WTC11 (cell line): ENCODE results near the gene NOS3. TPM values are rescaled to one million over a fixed set of nuclear protein-coding genes. Genes with fewer than 3 reads are reported as not detected.

Experiments
- ATAC-seq: fragments of 200-7000 bp; cut with Tn5 transposase; 2 replicates; pipeline ENCODE4 v1.10.0; 2021; ENCODE audit warnings: mild to moderate bottlenecking, moderate library complexity
- CTCF ChIA-PET: fragments of 300-600 bp; sonication (Branson Sonifier 250); formaldehyde crosslinking; loops from one replicate; lab custom pipeline; 2021; ENCODE audit warnings: antibody characterized with exemption; lab: Charles Lee
- POLR2A ChIA-PET: fragments of 350-600 bp; sonication (Branson Sonifier 250); formaldehyde crosslinking; loops from one replicate; lab custom pipeline; 2021; ENCODE audit warnings: antibody characterized with exemption; lab: Charles Lee
- DNase-seq: peaks from one replicate; pipeline ENCODE4 v3.0.0; 2021; ENCODE audit warnings: low spot score
- H3K27ac Mint-ChIP-seq: 2 replicates; pipeline ENCODE4 v1.8.0; 2021; ENCODE audit warnings: mixed read lengths
- H3K27me3 Mint-ChIP-seq: 2 replicates; pipeline ENCODE4 v1.8.0; 2021; ENCODE audit warnings: low read depth, mild to moderate bottlenecking, moderate library complexity, mixed read lengths
- H3K36me3 Mint-ChIP-seq: 2 replicates; pipeline ENCODE4 v1.8.0; 2021; ENCODE audit warnings: mixed read lengths
- H3K4me1 Mint-ChIP-seq: 2 replicates; pipeline ENCODE4 v1.8.0; 2022; ENCODE audit warnings: mixed read lengths
- H3K4me3 Mint-ChIP-seq: 2 replicates; pipeline ENCODE4 v1.8.0; 2021; ENCODE audit warnings: mild to moderate bottlenecking, moderate library complexity, mixed read lengths
- H3K9me3 Mint-ChIP-seq: 2 replicates; pipeline ENCODE4 v1.8.0; 2021; ENCODE audit warnings: mixed read lengths
- CREB1 ChIP-seq: sonication (generic); formaldehyde crosslinking; IDR thresholded peaks from 2 replicates; pipeline ENCODE4 v1.8.0; 2023; ENCODE audit warnings: mild to moderate bottlenecking, missing genetic modification reagents
- ELF4 ChIP-seq: sonication (generic); formaldehyde crosslinking; IDR thresholded peaks from 2 replicates; pipeline ENCODE4 v1.8.1; 2022; ENCODE audit warnings: low read depth, mild to moderate bottlenecking, moderate library complexity, missing genetic modification reagents
- GABPB1 ChIP-seq: sonication (generic); formaldehyde crosslinking; IDR thresholded peaks from 2 replicates; pipeline ENCODE4 v1.8.1; 2023; ENCODE audit warnings: mild to moderate bottlenecking, missing genetic modification reagents
- GRHL2 ChIP-seq: fragments of 250-450 bp; sonication (Bioruptor Pico); IDR thresholded peaks from 2 replicates; pipeline ENCODE4 v1.8.0; 2022; ENCODE audit warnings: mild to moderate bottlenecking, moderate library complexity; ENCODE audit not compliant: insufficient replicate concordance, severe bottlenecking
- MYBL2 ChIP-seq: sonication (generic); formaldehyde crosslinking; IDR thresholded peaks from 2 replicates; pipeline ENCODE4 v1.8.1; 2023; ENCODE audit warnings: mild to moderate bottlenecking, moderate library complexity, missing genetic modification reagents
- NFATC4 ChIP-seq: fragments of 250-450 bp; sonication (Bioruptor Pico); IDR thresholded peaks from 2 replicates; pipeline ENCODE4 v1.9.0; 2021; ENCODE audit warnings: mild to moderate bottlenecking
- NFE2L1 ChIP-seq: sonication (generic); formaldehyde crosslinking; IDR thresholded peaks from 2 replicates; pipeline ENCODE4 v1.8.1; 2023; ENCODE audit warnings: missing genetic modification reagents
- SMAD3 ChIP-seq: sonication (generic); formaldehyde crosslinking; IDR thresholded peaks from 2 replicates; pipeline ENCODE4 v1.8.0; 2022; ENCODE audit warnings: missing genetic modification reagents, mild to moderate bottlenecking, borderline replicate concordance
- SMAD4 ChIP-seq: sonication (generic); formaldehyde crosslinking; IDR thresholded peaks from 2 replicates; pipeline ENCODE4 v1.8.0; 2022; ENCODE audit warnings: mild to moderate bottlenecking, missing genetic modification reagents
- SOX15 ChIP-seq: fragments of 250-450 bp; sonication (Bioruptor Pico); IDR thresholded peaks from 2 replicates; pipeline ENCODE4 v1.9.0; 2021; ENCODE audit warnings: mild to moderate bottlenecking
- total RNA-seq: library from RNA; stranded (reverse); gene quantifications from 3 replicates; pipeline ENCODE4 v1.2.3, GENCODE V29; 2021
- TF ChIP-seq, protein P1 (sequence below): fragments of 250-450 bp; sonication (Bioruptor Pico); IDR thresholded peaks from 2 replicates; pipeline ENCODE4 v1.9.0; 2021; ENCODE audit warnings: moderate library complexity, mild to moderate bottlenecking, inconsistent platforms, borderline replicate concordance
- TF ChIP-seq, protein P2 (sequence below): fragments of 200-600 bp; IDR thresholded peaks from 2 replicates; pipeline ENCODE4 v1.8.0; 2022; ENCODE audit warnings: antibody characterized with exemption
- TF ChIP-seq, protein P3 (sequence below): sonication (generic); formaldehyde crosslinking; IDR thresholded peaks from 2 replicates; pipeline ENCODE4 v1.8.1; 2022; ENCODE audit warnings: mild to moderate bottlenecking, moderate library complexity, missing genetic modification reagents
- TF ChIP-seq, protein P4 (sequence below): fragments of 250-450 bp; sonication (Bioruptor Pico); IDR thresholded peaks from 2 replicates; pipeline ENCODE4 v1.9.0; 2021; ENCODE audit warnings: mild to moderate bottlenecking
- TF ChIP-seq, protein P5 (sequence below): fragments of 250-450 bp; sonication (Bioruptor Pico); IDR thresholded peaks from 2 replicates; pipeline ENCODE4 v2.1.2; 2022; ENCODE audit warnings: mild to moderate bottlenecking, moderate library complexity
- TF ChIP-seq, protein P6 (sequence below): sonication (generic); formaldehyde crosslinking; IDR thresholded peaks from 2 replicates; pipeline ENCODE4 v1.8.1; 2023; ENCODE audit warnings: mild to moderate bottlenecking, missing genetic modification reagents

Gene NOS3
- total RNA-seq, 1 experiment from 2014 or later = 6.6 TPM

DNA sequence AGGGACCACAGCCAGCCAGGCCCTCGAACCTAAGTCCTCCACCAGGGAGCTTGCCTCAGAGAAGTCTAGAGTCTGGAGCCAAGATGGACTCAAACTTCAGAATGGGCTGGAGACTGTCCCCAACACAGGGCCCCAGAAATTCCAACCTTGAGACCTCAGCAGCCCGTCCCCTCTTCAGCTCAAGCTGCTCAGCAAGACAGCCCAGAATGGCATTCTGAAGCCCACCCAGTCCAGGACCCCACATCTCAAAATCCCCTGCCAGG, 28.6 kb upstream of the NOS3 start (continued):
- TF ChIP-seq, protein P1, sequence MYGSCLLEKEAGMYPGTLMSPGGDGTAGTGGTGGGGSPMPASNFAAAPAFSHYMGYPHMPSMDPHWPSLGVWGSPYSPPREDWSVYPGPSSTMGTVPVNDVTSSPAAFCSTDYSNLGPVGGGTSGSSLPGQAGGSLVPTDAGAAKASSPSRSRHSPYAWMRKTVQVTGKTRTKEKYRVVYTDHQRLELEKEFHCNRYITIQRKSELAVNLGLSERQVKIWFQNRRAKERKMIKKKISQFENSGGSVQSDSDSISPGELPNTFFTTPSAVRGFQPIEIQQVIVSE (CRISPR knock-in tag) = no peak

DNA sequence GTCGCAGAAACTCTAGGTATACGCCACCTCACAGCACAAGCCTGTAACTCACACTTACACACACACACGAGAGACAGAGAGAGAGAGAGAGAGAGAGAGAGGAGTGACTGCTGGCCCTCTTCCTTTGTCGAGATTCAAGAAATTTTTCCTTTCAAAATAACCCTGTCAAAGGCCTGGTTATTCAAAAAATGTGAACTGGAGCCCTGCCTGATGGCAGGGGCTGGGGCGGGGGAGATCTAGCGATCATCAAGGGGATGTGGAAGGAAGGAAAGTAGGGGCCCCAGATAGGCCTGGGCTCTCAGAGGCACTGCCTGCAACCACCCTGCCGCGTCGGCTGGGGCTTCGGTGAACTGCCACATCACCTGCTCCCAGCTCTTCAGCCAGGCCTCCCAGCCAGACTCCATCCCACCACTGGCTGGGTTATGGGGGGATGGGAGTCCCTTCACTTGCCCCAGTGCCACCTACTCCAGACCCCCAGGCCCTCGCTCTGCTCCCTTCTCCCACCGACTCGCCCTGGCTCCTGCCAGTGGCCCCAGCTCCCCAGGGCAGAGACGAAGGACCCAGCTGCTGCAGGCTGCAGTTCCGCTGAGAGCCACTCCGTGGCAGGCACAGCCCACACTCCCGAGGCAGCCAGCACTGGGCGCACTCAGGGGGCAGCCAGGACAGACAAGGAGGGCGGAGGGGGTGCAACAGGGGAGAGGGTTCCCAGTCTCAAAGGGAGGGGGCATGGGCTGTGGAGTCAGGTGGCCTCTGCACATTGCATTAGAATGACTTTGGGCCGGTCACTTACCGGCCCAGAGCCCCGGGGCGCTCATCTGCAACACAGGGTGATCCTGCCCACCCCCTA, 28.0 kb upstream of the NOS3 start:
- no peak overlapping the region for H3K4me3 Mint-ChIP-seq
- TF ChIP-seq, protein P2, sequence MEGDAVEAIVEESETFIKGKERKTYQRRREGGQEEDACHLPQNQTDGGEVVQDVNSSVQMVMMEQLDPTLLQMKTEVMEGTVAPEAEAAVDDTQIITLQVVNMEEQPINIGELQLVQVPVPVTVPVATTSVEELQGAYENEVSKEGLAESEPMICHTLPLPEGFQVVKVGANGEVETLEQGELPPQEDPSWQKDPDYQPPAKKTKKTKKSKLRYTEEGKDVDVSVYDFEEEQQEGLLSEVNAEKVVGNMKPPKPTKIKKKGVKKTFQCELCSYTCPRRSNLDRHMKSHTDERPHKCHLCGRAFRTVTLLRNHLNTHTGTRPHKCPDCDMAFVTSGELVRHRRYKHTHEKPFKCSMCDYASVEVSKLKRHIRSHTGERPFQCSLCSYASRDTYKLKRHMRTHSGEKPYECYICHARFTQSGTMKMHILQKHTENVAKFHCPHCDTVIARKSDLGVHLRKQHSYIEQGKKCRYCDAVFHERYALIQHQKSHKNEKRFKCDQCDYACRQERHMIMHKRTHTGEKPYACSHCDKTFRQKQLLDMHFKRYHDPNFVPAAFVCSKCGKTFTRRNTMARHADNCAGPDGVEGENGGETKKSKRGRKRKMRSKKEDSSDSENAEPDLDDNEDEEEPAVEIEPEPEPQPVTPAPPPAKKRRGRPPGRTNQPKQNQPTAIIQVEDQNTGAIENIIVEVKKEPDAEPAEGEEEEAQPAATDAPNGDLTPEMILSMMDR = peak; percentile 56
- TF ChIP-seq, protein P3, sequence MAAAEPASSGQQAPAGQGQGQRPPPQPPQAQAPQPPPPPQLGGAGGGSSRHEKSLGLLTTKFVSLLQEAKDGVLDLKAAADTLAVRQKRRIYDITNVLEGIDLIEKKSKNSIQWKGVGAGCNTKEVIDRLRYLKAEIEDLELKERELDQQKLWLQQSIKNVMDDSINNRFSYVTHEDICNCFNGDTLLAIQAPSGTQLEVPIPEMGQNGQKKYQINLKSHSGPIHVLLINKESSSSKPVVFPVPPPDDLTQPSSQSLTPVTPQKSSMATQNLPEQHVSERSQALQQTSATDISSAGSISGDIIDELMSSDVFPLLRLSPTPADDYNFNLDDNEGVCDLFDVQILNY (CRISPR knock-in tag) = no peak
- no peak for TF ChIP-seq SMAD3
- POLR2A ChIA-PET = interaction anchor here (1.0 kb wide), 1 partner anchor 13 kb away, joined by 4 read pairs; no protein-coding TSS in a partner anchor
- no peak overlapping the region for H3K27ac Mint-ChIP-seq
- CTCF ChIA-PET = interaction anchor here (0.5 to 6.2 kb wide), 39 partner anchors 9 to 213 kb away, joined by 3 to 118 read pairs (median 6); partner anchors contain the start of genes ABCB8, AOC1, FASTK and SLC4A2
- ATAC-seq (peak; percentile 93), DNase-seq (peak; percentile 83)
- no peaks in the 10 kb centered on the region for H3K9me3 Mint-ChIP-seq
- H3K36me3 Mint-ChIP-seq = no peaks in the 10 kb centered on the region
- no peaks in the 10 kb centered on the region for H3K27me3 Mint-ChIP-seq
- H3K4me1 Mint-ChIP-seq = peaks cover 17% of the 10 kb centered on the region

DNA sequence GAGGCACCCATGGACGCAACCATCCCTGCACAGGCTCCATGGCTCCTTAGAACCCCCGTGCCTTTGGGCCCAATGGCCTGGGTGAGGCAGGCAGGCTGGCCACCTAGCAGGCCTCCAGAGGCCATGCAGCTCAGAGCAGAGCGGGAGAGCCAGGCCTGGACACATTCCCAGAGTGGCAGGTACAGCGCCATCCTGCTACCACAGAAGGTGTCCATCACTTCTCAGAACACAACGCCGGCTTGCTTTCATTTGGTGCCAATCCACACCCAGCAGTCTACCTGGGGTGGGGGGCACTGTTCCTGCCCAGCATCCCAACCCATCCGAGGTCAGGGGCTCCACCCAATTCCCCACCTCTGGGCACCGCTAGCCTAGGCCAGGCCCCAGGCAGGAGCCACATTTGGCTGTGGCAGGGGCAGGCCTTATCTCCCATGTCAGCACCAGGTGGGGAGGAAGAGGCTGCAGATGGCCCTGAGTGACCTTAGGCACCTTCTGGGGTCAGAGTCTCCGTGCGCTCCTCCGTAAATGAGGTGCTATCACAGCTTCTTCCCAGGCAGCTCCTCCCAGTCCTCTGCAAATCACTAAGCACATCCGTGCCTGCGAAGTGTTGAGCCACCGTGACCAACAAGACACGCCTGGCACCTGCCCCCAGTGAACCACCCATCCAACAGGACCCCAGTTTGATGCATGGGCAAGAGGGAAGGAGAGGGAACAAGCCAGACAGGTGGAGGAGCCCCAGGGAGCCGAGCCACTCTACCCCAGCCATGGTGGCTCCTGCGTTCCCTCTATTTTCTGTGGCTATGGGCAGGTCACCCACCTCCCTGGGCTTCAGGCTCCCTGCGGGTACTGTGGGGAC, 26.9 kb upstream of the NOS3 start:
- ATAC-seq = no peak

More for the DNA sequence above, 26.9 kb upstream of the NOS3 start:
- H3K4me1 Mint-ChIP-seq = peaks cover 21% of the 10 kb centered on the region
- no peak overlapping the region for H3K27ac Mint-ChIP-seq
- ChIA-PET CTCF (interaction anchor here (0.9 to 6.2 kb wide), 32 partner anchors 10 to 280 kb away, joined by 3 to 118 read pairs (median 10); partner anchors contain the start of genes ABCB8 and FASTK), POLR2A (no interaction called here)
- no peaks in the 10 kb centered on the region for H3K27me3 Mint-ChIP-seq
- H3K4me3 Mint-ChIP-seq = no peak overlapping the region
- no peaks in the 10 kb centered on the region for H3K36me3 Mint-ChIP-seq
- no peak for TF ChIP-seq NFE2L1
- TF ChIP-seq, protein P4, sequence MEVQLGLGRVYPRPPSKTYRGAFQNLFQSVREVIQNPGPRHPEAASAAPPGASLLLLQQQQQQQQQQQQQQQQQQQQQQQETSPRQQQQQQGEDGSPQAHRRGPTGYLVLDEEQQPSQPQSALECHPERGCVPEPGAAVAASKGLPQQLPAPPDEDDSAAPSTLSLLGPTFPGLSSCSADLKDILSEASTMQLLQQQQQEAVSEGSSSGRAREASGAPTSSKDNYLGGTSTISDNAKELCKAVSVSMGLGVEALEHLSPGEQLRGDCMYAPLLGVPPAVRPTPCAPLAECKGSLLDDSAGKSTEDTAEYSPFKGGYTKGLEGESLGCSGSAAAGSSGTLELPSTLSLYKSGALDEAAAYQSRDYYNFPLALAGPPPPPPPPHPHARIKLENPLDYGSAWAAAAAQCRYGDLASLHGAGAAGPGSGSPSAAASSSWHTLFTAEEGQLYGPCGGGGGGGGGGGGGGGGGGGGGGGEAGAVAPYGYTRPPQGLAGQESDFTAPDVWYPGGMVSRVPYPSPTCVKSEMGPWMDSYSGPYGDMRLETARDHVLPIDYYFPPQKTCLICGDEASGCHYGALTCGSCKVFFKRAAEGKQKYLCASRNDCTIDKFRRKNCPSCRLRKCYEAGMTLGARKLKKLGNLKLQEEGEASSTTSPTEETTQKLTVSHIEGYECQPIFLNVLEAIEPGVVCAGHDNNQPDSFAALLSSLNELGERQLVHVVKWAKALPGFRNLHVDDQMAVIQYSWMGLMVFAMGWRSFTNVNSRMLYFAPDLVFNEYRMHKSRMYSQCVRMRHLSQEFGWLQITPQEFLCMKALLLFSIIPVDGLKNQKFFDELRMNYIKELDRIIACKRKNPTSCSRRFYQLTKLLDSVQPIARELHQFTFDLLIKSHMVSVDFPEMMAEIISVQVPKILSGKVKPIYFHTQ (CRISPR knock-in tag) = no peak
- TF ChIP-seq MYBL2 (CRISPR knock-in tag) = no peak
- no peak for TF ChIP-seq ELF4 (CRISPR knock-in tag)
- TF ChIP-seq GRHL2 (CRISPR knock-in tag) = no peak
- TF ChIP-seq NFATC4 (CRISPR knock-in tag) = no peak
- TF ChIP-seq, protein P5, sequence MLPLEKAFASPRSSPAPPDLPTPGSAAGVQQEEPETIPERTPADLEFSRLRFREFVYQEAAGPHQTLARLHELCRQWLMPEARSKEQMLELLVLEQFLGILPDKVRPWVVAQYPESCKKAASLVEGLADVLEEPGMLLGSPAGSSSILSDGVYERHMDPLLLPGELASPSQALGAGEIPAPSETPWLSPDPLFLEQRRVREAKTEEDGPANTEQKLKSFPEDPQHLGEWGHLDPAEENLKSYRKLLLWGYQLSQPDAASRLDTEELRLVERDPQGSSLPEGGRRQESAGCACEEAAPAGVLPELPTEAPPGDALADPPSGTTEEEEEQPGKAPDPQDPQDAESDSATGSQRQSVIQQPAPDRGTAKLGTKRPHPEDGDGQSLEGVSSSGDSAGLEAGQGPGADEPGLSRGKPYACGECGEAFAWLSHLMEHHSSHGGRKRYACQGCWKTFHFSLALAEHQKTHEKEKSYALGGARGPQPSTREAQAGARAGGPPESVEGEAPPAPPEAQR (CRISPR knock-in tag) = no peak
- TF ChIP-seq CREB1 = no peak
- no peak for TF ChIP-seq SMAD4 (CRISPR knock-in tag)
- TF ChIP-seq, protein P6, sequence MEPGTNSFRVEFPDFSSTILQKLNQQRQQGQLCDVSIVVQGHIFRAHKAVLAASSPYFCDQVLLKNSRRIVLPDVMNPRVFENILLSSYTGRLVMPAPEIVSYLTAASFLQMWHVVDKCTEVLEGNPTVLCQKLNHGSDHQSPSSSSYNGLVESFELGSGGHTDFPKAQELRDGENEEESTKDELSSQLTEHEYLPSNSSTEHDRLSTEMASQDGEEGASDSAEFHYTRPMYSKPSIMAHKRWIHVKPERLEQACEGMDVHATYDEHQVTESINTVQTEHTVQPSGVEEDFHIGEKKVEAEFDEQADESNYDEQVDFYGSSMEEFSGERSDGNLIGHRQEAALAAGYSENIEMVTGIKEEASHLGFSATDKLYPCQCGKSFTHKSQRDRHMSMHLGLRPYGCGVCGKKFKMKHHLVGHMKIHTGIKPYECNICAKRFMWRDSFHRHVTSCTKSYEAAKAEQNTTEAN = no peak
- no peak for TF ChIP-seq SOX15 (CRISPR knock-in tag)
- TF ChIP-seq GABPB1 (CRISPR knock-in tag) = no peak
- no peak for DNase-seq
- no peaks in the 10 kb centered on the region for H3K9me3 Mint-ChIP-seq
